IMR-90 (cell line): Measurements from ENCODE around the gene OR2T12. TPM values are rescaled to one million over a fixed set of nuclear protein-coding genes. Genes with fewer than 3 reads are reported as not detected.

Experiments
- ATAC-seq: fragments of 200-7000 bp; cut with Tn5 transposase; 2 replicates; pipeline ENCODE4 v1.9.1; 2020; ENCODE audit warnings: low read depth, mild to moderate bottlenecking, moderate library complexity
- BruUV-seq: library from RNA; stranded (reverse); fragments of 400-500 nt; replicated peaks from 2 replicates; lab custom pipeline; 2021; lab: Mats Ljungman, UMichigan
- CTCF ChIA-PET: fragments of 300-600 bp; formaldehyde crosslinking; extraction: SDS; loops from one replicate; lab custom pipeline; 2021; ENCODE audit warnings: antibody characterized with exemption; lab: Yijun Ruan, JAX
- POLR2A ChIA-PET: fragments of 300-600 bp; sonication (Branson Sonifier 250); formaldehyde crosslinking; loops from one replicate; lab custom pipeline; 2022; ENCODE audit warnings: antibody characterized with exemption; ENCODE audit not compliant: unreplicated experiment; lab: Charles Lee
- DNase-seq: peaks from one replicate; pipeline ENCODE4 v3.0.0; 2013
- H2AFZ ChIP-seq: replicated peaks from 2 replicates; pipeline ENCODE3; 2013; ENCODE audit warnings: low read length, mild to moderate bottlenecking; ENCODE audit not compliant: poor library complexity
- H2AK5ac ChIP-seq: 2 replicates; pipeline ENCODE4 v1.6.1; 2013; ENCODE audit warnings: low read depth, low read length, inconsistent platforms
- H2AK9ac ChIP-seq: replicated peaks from 2 replicates; pipeline ENCODE3; 2013; ENCODE audit warnings: mild to moderate bottlenecking, low read depth, low read length, moderate library complexity; ENCODE audit not compliant: poor library complexity
- H2BK120ac ChIP-seq: 2 replicates; pipeline ENCODE4 v1.6.1; 2013; ENCODE audit warnings: low read depth, low read length, inconsistent platforms
- H2BK15ac ChIP-seq: 3 replicates; pipeline ENCODE4 v1.6.1; 2013; ENCODE audit warnings: low read depth, low read length, inconsistent platforms
- H2BK20ac ChIP-seq: 2 replicates; pipeline ENCODE4 v1.6.1; 2013; ENCODE audit warnings: low read depth, mild to moderate bottlenecking, inconsistent platforms, low read length, moderate library complexity
- H2BK5ac ChIP-seq: 2 replicates; pipeline ENCODE4 v1.6.1; 2013; ENCODE audit warnings: mild to moderate bottlenecking, low read depth, low read length, inconsistent platforms; ENCODE audit not compliant: poor library complexity, severe bottlenecking
- H3K14ac ChIP-seq: replicated peaks from 2 replicates; pipeline ENCODE4 v1.6.1; 2013; ENCODE audit warnings: low read depth, low read length, inconsistent platforms
- H3K18ac ChIP-seq: 2 replicates; pipeline ENCODE4 v1.6.1; 2013; ENCODE audit warnings: low read depth, low read length, control low read depth
- H3K23ac ChIP-seq: 2 replicates; pipeline ENCODE4 v1.6.1; 2013; ENCODE audit warnings: low read depth, low read length, inconsistent platforms
- H3K27ac ChIP-seq: 2 replicates; pipeline ENCODE4 v1.5.1; 2013; ENCODE audit warnings: mild to moderate bottlenecking, control low read depth, low read length; ENCODE audit not compliant: insufficient read depth
- H3K27me3 ChIP-seq: 2 replicates; pipeline ENCODE4 v1.6.1; 2013; ENCODE audit warnings: low read length; ENCODE audit not compliant: control insufficient read depth, insufficient read depth
- H3K36me3 ChIP-seq: 2 replicates; pipeline ENCODE4 v1.6.1; 2013; ENCODE audit warnings: low read length, mixed read lengths; ENCODE audit not compliant: control insufficient read depth, insufficient read depth
- H3K4ac ChIP-seq: 2 replicates; pipeline ENCODE4 v1.6.1; 2013; ENCODE audit warnings: low read depth, low read length, inconsistent platforms
- H3K4me1 ChIP-seq: 2 replicates; pipeline ENCODE4 v1.6.1; 2013; ENCODE audit warnings: low read length, mixed read lengths; ENCODE audit not compliant: control insufficient read depth, insufficient read depth
- H3K4me2 ChIP-seq: 2 replicates; pipeline ENCODE4 v1.6.1; 2013; ENCODE audit warnings: low read depth, mild to moderate bottlenecking, control low read depth, low read length, moderate library complexity
- H3K4me3 ChIP-seq: 2 replicates; pipeline ENCODE4 v1.5.1; 2013; ENCODE audit warnings: low read depth, mild to moderate bottlenecking, control low read depth, low read length, moderate library complexity; ENCODE audit not compliant: insufficient read depth
- H3K56ac ChIP-seq: 2 replicates; pipeline ENCODE4 v1.6.1; 2013; ENCODE audit warnings: low read length, inconsistent platforms; ENCODE audit not compliant: insufficient read depth; ENCODE audit errors: extremely low read depth
- H3K79me1 ChIP-seq, 2 experiments: 2 replicates each; pipeline ENCODE4 v1.6.1; 2013; ENCODE audit warnings: low read length in 2 of 2, inconsistent platforms in 1 of 2, low read depth in 1 of 2
- H3K9ac ChIP-seq: 2 replicates; pipeline ENCODE4 v1.6.1; 2013; ENCODE audit warnings: low read depth, low read length, control low read depth
- H3K9me1 ChIP-seq: 2 replicates; pipeline ENCODE4 v1.6.1; 2013; ENCODE audit warnings: low read length, inconsistent platforms; ENCODE audit not compliant: insufficient read depth
- H3K9me3 ChIP-seq: 2 replicates; pipeline ENCODE4 v1.6.1; 2013; ENCODE audit warnings: low read length; ENCODE audit not compliant: control insufficient read depth, insufficient read depth
- H4K20me1 ChIP-seq: 2 replicates; pipeline ENCODE4 v1.6.1; 2013; ENCODE audit warnings: low read length, inconsistent platforms; ENCODE audit not compliant: insufficient read depth
- H4K5ac ChIP-seq: 2 replicates; pipeline ENCODE4 v1.6.1; 2013; ENCODE audit warnings: mild to moderate bottlenecking, low read depth, low read length, control low read depth
- H4K8ac ChIP-seq, 2 experiments: 2 replicates each; pipeline ENCODE4 v1.6.1; 2013; ENCODE audit warnings: low read depth in 2 of 2, low read length in 2 of 2, control low read depth in 1 of 2, inconsistent platforms in 1 of 2
- H4K91ac ChIP-seq: 2 replicates; pipeline ENCODE4 v1.6.1; 2013; ENCODE audit warnings: low read depth, low read length, inconsistent platforms; ENCODE audit not compliant: insufficient read depth
- CEBPB ChIP-seq: IDR thresholded peaks from 2 replicates; pipeline ENCODE4 v1.6.1; 2012; ENCODE audit warnings: low read depth, low read length, improper control_type of control experiment
- CHD1 ChIP-seq: IDR thresholded peaks from 2 replicates; pipeline ENCODE4 v1.6.1; 2012; ENCODE audit warnings: low read depth, low read length, improper control_type of control experiment
- CTCF ChIP-seq: conservative IDR thresholded peaks from 2 replicates; pipeline ENCODE4 v1.5.1; 2012; ENCODE audit warnings: mild to moderate bottlenecking, low read depth, low read length, improper control_type of control experiment
- ELK1 ChIP-seq: fragments of 150-350 bp; IDR thresholded peaks from 2 replicates; pipeline ENCODE4 v1.6.1; 2016; ENCODE audit warnings: low read depth, mild to moderate bottlenecking, low read length, moderate library complexity, borderline replicate concordance
- FOS ChIP-seq: fragments of 150-350 bp; IDR thresholded peaks from 2 replicates; pipeline ENCODE4 v1.6.1; 2016; ENCODE audit warnings: low read depth, low read length
- MAFK ChIP-seq: IDR thresholded peaks from 2 replicates; pipeline ENCODE4 v1.6.1; 2012; ENCODE audit warnings: low read depth, low read length, improper control_type of control experiment
- MAZ ChIP-seq: IDR thresholded peaks from 2 replicates; pipeline ENCODE4 v1.6.1; 2012; ENCODE audit warnings: low read depth, mild to moderate bottlenecking, low read length, improper control_type of control experiment, moderate library complexity, borderline replicate concordance
- NFE2L2 ChIP-seq: fragments of 150-350 bp; IDR thresholded peaks from 2 replicates; pipeline ENCODE4 v1.6.1; 2016; ENCODE audit warnings: low read depth, mild to moderate bottlenecking, low read length
- POLR2A ChIP-seq: IDR thresholded peaks from 2 replicates; pipeline ENCODE4 v1.6.1; 2012; ENCODE audit warnings: mild to moderate bottlenecking, low read depth, low read length
- RAD21 ChIP-seq: IDR thresholded peaks from 2 replicates; pipeline ENCODE4 v1.6.1; 2012; ENCODE audit warnings: low read length, improper control_type of control experiment
- RCOR1 ChIP-seq: IDR thresholded peaks from 2 replicates; pipeline ENCODE4 v1.6.1; 2012; ENCODE audit warnings: mild to moderate bottlenecking, low read length, improper control_type of control experiment; ENCODE audit not compliant: insufficient replicate concordance
- RFX5 ChIP-seq: IDR thresholded peaks from 2 replicates; pipeline ENCODE4 v1.8.0; 2012; ENCODE audit warnings: low read depth, mild to moderate bottlenecking, low read length, moderate library complexity
- SMC3 ChIP-seq: fragments of 150-350 bp; IDR thresholded peaks from 2 replicates; pipeline ENCODE4 v1.6.1; 2016; ENCODE audit warnings: low read depth, mild to moderate bottlenecking, antibody characterized with exemption, low read length, moderate library complexity
- whole genome bisulfite sequencing, 2 experiments: methylation state at CpG; one replicate each; pipeline versions ENCODE4 v1.1.5 to v1.1.7; 2013; ENCODE audit warnings: missing lambda C conversion rate in 2 of 2; ENCODE audit not compliant: insufficient read length in 1 of 2; ENCODE audit errors: extremely low coverage in 2 of 2; 5-methylcytosine and 5-hydroxymethylcytosine counted together
- dilution Hi-C: fragments of 300-500 bp; cut with HindIII; formaldehyde crosslinking; loops from one replicate; pipeline ENCODE4 v1.14.3; 2018; ENCODE audit warnings: low sequenced_read_pairs; ENCODE audit not compliant: unreplicated experiment
- in situ Hi-C: fragments of 300-500 bp; cut with MboI; formaldehyde crosslinking; loops from 3 replicates; pipeline ENCODE4 v1.14.3; 2019; ENCODE audit warnings: low sequenced_read_pairs, inconsistent platforms, mixed read lengths
- intact Hi-C: fragments of 100-400 bp; cut with micrococcal nuclease; formaldehyde crosslinking; loops from 2 replicates; pipeline ENCODE4 v1.10.0; 2022
- polyA plus RNA-seq, 3 experiments: library from polyadenylated mRNA; depleted of rRNA; stranded (reverse); fragments of >200 nt; gene quantifications; 2 replicates each; pipeline ENCODE4 v1.2.3, GENCODE V29; 2012; ENCODE audit warnings: low replicate concordance in 1 of 3
- total RNA-seq: library from RNA; depleted of rRNA; stranded (reverse); fragments of >200 nt; gene quantifications from 2 replicates; pipeline ENCODE4 v1.2.3, GENCODE V29; 2012
- TF ChIP-seq, protein P1 (sequence below): fragments of 150-350 bp; IDR thresholded peaks from 2 replicates; pipeline ENCODE4 v1.6.1; 2017; ENCODE audit warnings: mild to moderate bottlenecking, antibody characterized with exemption, low read length, low read depth

OR2T12 gene
- total and polyA plus RNA-seq, 2 of the 4 experiments (the other 2 are of a cell fraction), result not detected

DNA sequence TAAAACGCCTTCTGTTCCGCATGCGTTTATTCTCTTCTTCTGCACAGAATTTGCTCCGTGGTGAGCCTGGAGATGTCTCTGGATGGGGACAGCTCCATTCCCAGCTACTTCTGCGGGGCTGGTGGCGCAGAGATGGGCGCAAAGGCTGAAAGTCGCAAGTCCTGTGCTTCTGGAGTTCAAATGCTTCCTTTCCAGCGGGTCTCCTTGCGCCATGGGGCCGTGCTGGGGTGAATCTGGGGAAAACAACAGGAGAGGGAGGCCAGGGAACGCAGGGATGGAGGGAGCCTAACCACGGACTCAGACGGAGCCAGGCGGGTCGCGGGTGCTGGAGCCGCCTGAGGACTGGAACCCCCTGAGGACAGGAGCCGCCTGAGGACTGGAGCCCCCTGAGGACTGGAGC is 2.9 kb upstream of the OR2T12 start:
- Histone ChIP-seq H2BK5ac (no peak overlapping the region), H3K36me3 (no peaks in the 10 kb centered on the region), H3K27me3 (no peaks in the 10 kb centered on the region), H3K18ac (no peak overlapping the region), H2BK120ac (no peak overlapping the region), H3K9me1 (no peaks in the 10 kb centered on the region), H3K4me3 (no peak overlapping the region), H3K56ac (no peak overlapping the region), H2AK9ac (no peak overlapping the region), H3K9ac (no peak overlapping the region), H3K14ac (no peak overlapping the region), H4K20me1 (no peaks in the 10 kb centered on the region), H2AK5ac (no peak overlapping the region), H3K4me1 (no peaks in the 10 kb centered on the region), H3K27ac (no peak overlapping the region), H3K4ac (no peak overlapping the region), H4K91ac (no peak overlapping the region), H2AFZ (no peak overlapping the region), H3K23ac (no peak overlapping the region), H4K5ac (no peak overlapping the region), H3K79me1 (no peaks in the 10 kb centered on the region), H2BK20ac (no peak overlapping the region), H4K8ac (no peak overlapping the region), H2BK15ac (no peak overlapping the region), H3K9me3 (peaks cover 8% of the 10 kb centered on the region; the same call in 1 of the 2 replicates), H3K4me2 (no peak overlapping the region)
- dilution Hi-C loops, result no loop called here
- ATAC-seq, result no peak
- 77% methylated on average over 8 of the region's 19 CpGs; no CpG with 5 or more reads in 1 of the 2 experiments for WGBS, 2 experiments
- ChIA-PET POLR2A (no interaction called here), CTCF (no interaction called here)
- intact Hi-C loops, result no loop called here
- TF ChIP-seq MAZ, result no peak
- no peak for TF ChIP-seq ELK1
- no peak for TF ChIP-seq RCOR1
- no peak for TF ChIP-seq SMC3
- no peak for TF ChIP-seq RFX5
- TF ChIP-seq POLR2A, result no peak
- no peak for TF ChIP-seq CHD1
- no peak for TF ChIP-seq NFE2L2
- TF ChIP-seq, protein P1, sequence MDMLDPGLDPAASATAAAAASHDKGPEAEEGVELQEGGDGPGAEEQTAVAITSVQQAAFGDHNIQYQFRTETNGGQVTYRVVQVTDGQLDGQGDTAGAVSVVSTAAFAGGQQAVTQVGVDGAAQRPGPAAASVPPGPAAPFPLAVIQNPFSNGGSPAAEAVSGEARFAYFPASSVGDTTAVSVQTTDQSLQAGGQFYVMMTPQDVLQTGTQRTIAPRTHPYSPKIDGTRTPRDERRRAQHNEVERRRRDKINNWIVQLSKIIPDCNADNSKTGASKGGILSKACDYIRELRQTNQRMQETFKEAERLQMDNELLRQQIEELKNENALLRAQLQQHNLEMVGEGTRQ, result no peak
- no peak for TF ChIP-seq MAFK
- no peak for TF ChIP-seq FOS
- TF ChIP-seq CTCF, result no peak
- no peak for TF ChIP-seq CEBPB
- TF ChIP-seq RAD21, result no peak
- no TSS peak for BruUV-seq
- DNase-seq, result no peak
- in situ Hi-C loops, result no loop called here
